Nephron progenitor cell (in vitro differentiated cells): ENCODE measurements around the gene C9orf50.

ENCODE experiments used
- DNase-seq: peaks from one replicate; pipeline ENCODE4 v3.0.0; 2021
- H3K27ac Mint-ChIP-seq: 2 replicates; pipeline ENCODE4 v1.8.0; 2021; ENCODE audit warnings: mild to moderate bottlenecking, moderate library complexity, mixed read lengths
- H3K27me3 Mint-ChIP-seq: 2 replicates; pipeline ENCODE4 v1.8.0; 2021; ENCODE audit warnings: mild to moderate bottlenecking, low read depth, mixed read lengths; ENCODE audit not compliant: poor library complexity
- H3K36me3 Mint-ChIP-seq: 2 replicates; pipeline ENCODE4 v1.8.0; 2021; ENCODE audit warnings: low read depth, mixed read lengths
- H3K4me1 Mint-ChIP-seq: 2 replicates; pipeline ENCODE4 v1.8.0; 2021; ENCODE audit warnings: mixed read lengths
- H3K4me3 Mint-ChIP-seq: 2 replicates; pipeline ENCODE4 v1.8.0; 2021; ENCODE audit warnings: mild to moderate bottlenecking, moderate library complexity, mixed read lengths
- H3K9me3 Mint-ChIP-seq: 2 replicates; pipeline ENCODE4 v1.8.0; 2021; ENCODE audit warnings: mild to moderate bottlenecking, moderate library complexity, mixed read lengths
- TF ChIP-seq, protein P1 (sequence below): fragments of 200-600 bp; sonication (generic); IDR thresholded peaks from 2 replicates; pipeline ENCODE4 v1.5.0; 2021; ENCODE audit warnings: antibody characterized with exemption

C9orf50 gene

DNA sequence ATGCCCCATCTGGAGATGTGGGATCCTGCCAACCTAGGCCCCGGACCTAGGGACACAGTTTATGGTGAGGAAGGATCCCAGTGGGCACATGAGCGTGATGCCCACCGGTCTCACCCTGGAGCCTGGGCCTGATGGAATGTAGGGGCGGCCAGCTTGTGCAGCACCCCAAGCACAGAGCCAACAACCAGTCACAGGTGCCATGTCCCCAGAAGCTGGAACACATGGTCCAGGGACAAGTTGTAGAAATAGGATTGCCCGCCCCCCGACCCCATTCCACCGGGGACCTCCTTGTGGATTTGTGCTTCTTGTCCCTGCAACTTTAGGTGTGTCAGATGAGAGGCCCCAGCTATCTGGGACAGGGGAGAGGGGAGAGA lies 48.9 kb downstream of the C9orf50 start:
- Mint-ChIP-seq H3K27ac (no peak overlapping the region), H3K4me1 (peaks cover 59% of the 10 kb centered on the region), H3K4me3 (no peak overlapping the region), H3K9me3 (peaks cover 12% of the 10 kb centered on the region), H3K36me3 (peaks cover 6% of the 10 kb centered on the region), H3K27me3 (peaks cover 10% of the 10 kb centered on the region)
- TF ChIP-seq, protein P1, sequence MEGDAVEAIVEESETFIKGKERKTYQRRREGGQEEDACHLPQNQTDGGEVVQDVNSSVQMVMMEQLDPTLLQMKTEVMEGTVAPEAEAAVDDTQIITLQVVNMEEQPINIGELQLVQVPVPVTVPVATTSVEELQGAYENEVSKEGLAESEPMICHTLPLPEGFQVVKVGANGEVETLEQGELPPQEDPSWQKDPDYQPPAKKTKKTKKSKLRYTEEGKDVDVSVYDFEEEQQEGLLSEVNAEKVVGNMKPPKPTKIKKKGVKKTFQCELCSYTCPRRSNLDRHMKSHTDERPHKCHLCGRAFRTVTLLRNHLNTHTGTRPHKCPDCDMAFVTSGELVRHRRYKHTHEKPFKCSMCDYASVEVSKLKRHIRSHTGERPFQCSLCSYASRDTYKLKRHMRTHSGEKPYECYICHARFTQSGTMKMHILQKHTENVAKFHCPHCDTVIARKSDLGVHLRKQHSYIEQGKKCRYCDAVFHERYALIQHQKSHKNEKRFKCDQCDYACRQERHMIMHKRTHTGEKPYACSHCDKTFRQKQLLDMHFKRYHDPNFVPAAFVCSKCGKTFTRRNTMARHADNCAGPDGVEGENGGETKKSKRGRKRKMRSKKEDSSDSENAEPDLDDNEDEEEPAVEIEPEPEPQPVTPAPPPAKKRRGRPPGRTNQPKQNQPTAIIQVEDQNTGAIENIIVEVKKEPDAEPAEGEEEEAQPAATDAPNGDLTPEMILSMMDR, result no peak
- DNase-seq, result no peak

DNA sequence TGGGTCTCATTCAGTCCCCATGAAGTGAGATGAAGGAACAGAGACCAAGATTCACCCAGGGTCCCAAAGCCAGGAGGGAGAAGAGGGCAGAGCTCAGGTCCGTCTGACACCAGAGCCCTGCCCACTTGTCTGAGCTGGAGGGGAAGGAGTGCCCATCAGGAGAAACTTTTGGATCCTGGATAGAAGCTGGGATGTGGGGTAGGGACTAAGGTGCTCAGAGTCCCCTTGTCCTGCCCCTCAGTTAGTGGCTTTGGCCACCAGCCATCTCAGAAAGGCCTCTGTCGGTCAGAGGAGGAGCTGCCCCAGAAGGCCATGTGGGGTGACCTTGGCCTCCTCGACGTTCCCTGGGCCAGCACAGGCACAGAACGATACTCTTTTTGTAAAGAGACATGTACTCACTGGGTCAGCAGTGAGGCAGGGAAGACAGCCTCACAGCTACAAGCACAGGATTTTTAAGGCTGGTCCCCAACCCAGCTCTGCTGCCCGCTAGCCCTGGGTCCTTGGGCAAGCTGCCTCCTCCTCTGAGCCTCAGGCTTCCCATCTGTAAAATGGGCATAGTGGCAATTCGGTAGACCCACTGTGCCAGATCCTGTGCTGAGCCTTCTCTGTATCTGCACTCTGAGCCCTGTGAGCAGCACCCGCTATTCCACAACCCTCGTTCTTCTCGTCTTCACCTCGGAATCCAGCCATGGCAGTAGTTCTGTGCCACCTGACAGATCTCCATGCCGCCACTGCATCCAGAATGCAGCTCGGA lies 49.4 kb downstream of the C9orf50 start:
- Mint-ChIP-seq H3K27ac (peak overlapping the region; percentile 64), H3K4me1 (peaks cover 56% of the 10 kb centered on the region), H3K36me3 (peaks cover 6% of the 10 kb centered on the region), H3K4me3 (no peak overlapping the region), H3K9me3 (peaks cover 12% of the 10 kb centered on the region), H3K27me3 (peaks cover 10% of the 10 kb centered on the region)
- TF ChIP-seq, protein P1, result no peak
- DNase-seq, result no peak

DNA sequence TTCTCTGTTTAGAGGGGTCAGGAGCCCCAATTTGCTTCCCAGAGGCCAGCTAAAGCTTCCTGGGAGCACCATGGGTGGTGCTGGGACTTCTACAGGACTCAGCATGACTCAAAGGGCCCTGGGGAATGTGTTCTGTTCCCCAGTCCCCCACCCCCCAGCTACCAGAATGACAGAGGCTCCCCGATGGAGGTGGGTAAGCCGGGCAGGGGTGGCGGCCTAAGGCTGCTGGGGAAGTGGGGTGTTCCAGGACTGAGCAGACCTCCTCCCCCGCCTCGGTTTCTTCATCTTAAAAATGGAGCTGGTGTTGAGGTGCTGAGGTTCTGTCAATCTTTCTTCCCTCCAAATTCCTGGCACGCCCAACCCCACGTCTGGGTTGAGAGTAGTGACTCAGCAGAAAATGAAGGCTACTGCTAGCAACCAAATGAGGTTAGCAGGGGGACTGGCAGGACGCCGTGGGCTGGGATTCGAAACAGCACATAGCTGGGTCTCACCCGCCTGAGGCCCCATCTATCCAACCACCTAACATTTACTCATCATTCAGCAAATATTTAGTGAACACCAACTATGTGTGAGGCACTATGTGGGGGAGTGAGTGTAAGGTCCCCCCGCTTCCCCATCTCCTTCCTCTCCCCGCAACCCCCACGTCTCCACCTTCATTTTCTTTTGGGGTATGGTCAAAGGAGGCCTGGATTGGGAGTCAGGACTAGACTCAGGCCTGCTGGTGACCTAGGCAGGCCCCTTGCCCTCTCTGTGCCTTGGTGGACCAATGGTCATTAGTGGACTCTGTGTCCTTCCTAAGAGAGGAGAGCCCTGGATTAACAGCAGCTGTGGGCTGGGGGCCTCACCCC lies 50.2 kb downstream of the C9orf50 start:
- Mint-ChIP-seq H3K36me3 (peaks cover 6% of the 10 kb centered on the region), H3K4me3 (peak overlapping the region; percentile 60), H3K27me3 (peaks cover 7% of the 10 kb centered on the region), H3K9me3 (peaks cover 7% of the 10 kb centered on the region), H3K4me1 (peaks cover 56% of the 10 kb centered on the region), H3K27ac (peak overlapping the region; percentile 81)
- DNase-seq, result no peak
- TF ChIP-seq, protein P1, result no peak

GRCh38 chr9:129569502-129570449 lies 51.1 kb downstream of the C9orf50 start:
- peaks cover 7% of the 10 kb centered on the region for H3K27me3 Mint-ChIP-seq
- no peak for DNase-seq
- H3K9me3 Mint-ChIP-seq, result peaks cover 7% of the 10 kb centered on the region
- TF ChIP-seq, protein P1, result peak; percentile 45
- peaks cover 6% of the 10 kb centered on the region for H3K36me3 Mint-ChIP-seq
- peaks cover 50% of the 10 kb centered on the region for H3K4me1 Mint-ChIP-seq
- H3K27ac Mint-ChIP-seq, result peak overlapping the region; percentile 81
- H3K4me3 Mint-ChIP-seq, result peak overlapping the region; percentile 80

DNA sequence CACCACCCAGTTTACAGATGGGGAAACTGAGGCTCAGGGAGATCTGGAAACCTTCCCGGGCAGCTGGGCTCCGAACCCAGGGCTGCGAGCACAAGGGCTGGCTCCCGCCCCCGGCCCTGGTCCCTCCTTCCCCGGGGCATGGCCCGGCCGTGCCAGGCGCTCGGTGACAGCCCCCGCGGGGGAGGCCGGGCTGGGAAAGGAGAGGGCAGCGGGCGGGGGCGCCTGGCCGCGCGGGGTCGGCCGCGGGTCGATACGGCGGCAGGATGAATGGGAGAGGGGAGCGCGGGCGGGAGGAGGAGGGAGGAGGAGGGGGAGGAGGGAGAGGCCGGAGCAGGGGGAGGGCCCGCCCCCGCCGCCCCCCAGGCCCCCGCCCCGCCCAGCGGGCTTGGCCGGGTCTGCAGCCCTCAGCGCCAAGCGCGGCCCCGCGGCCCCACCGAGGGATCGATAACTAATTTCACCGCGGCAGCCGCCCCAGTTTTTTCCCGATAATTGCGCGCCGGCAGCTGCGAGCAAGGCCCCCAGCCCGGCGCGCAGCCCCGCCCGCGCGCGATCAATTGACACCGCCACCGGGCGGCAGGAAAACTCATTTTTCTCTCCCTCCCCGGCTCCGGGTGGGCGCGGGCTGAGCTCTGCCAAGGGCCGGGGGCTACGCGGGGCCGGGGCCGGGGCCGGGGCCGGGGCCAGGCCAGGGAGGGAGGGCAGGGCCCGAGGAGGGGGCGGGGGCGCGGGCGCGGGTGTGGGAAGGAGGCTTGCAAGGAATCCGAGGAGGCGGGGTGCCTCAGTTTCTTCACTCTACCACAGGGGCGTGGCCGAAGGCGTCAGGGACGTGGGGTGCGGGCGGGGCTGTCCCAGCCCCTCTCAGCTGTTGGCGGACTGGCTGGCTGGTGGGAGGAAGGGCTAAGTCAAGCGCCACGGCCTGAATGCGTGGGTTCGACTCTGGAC lies 52.1 kb downstream of the C9orf50 start:
- Mint-ChIP-seq H3K4me1 (peaks cover 54% of the 10 kb centered on the region), H3K27ac (peak overlapping the region; percentile 68), H3K27me3 (peaks cover 7% of the 10 kb centered on the region), H3K36me3 (peaks cover 3% of the 10 kb centered on the region), H3K4me3 (peak overlapping the region; percentile 80), H3K9me3 (peaks cover 3% of the 10 kb centered on the region)
- peak; percentile 79 for DNase-seq
- TF ChIP-seq, protein P1, result no peak
